Neural cell (in vitro differentiated cells): ENCODE data around the gene C11orf68.

Source experiments
- CTCF ChIP-seq: fragments of 450-650 bp; IDR thresholded peaks from 2 replicates; pipeline ENCODE4 v1.5.1; 2014; ENCODE audit warnings: antibody characterized with exemption, mild to moderate bottlenecking, moderate library complexity; ENCODE audit not compliant: poor library complexity, severe bottlenecking
- RAD21 ChIP-seq: fragments of 450-650 bp; conservative IDR thresholded peaks from 2 replicates; pipeline ENCODE4 v1.6.1; 2014; ENCODE audit warnings: antibody characterized with exemption, mild to moderate bottlenecking, moderate library complexity

GRCh38 chr11:65944191-65944590 lies 25.3 kb upstream of the C11orf68 start:
- no peak for TF ChIP-seq RAD21
- TF ChIP-seq CTCF, result no peak
